Endothelial cell of umbilical vein (primary cell): ENCODE results near the gene MMP25. TPM values are rescaled to one million over a fixed set of nuclear protein-coding genes. Genes with fewer than 3 reads are reported as not detected.

Source experiments
- BruUV-seq: library from RNA; stranded (reverse); fragments of 400-500 nt; replicated peaks from 2 replicates; lab custom pipeline; 2021; lab: Mats Ljungman, UMichigan
- CTCF ChIA-PET: fragments of 300-600, 350-600 bp; sonication (Branson Sonifier 250); formaldehyde crosslinking; loops from one replicate; lab custom pipeline; 2021; ENCODE audit warnings: antibody characterized with exemption, inconsistent platforms; lab: Charles Lee
- POLR2A ChIA-PET: fragments of 300-600, 350-600 bp; sonication (Branson Sonifier 250); formaldehyde crosslinking; loops from one replicate; lab custom pipeline; 2021; ENCODE audit warnings: antibody characterized with exemption, inconsistent platforms; lab: Charles Lee
- DNase-seq: peaks from one replicate; pipeline ENCODE4 v3.0.0-alpha.2; 2011; ENCODE audit warnings: low read depth, low spot score
- FAIRE-seq: peaks from 2 replicates; lab custom pipeline; 2011; peaks lifted over from hg19 to GRCh38; lab: Jason Lieb, UNC
- H2AFZ ChIP-seq: 2 replicates; pipeline ENCODE4 v1.6.0; 2012; ENCODE audit warnings: low read depth, low read length, control low read depth, inconsistent platforms
- H3K27ac ChIP-seq: 2 replicates; pipeline ENCODE4 v1.5.1; 2011; ENCODE audit warnings: low read depth, mild to moderate bottlenecking, control low read depth, low read length, moderate library complexity; ENCODE audit not compliant: insufficient read depth
- H3K27me3 ChIP-seq, 2 experiments: 2 replicates each; pipeline versions ENCODE4 v1.6.0 to v1.6.1; 2011; ENCODE audit warnings: low read length in 2 of 2, mixed read lengths in 1 of 2; ENCODE audit not compliant: control insufficient read depth in 2 of 2, insufficient read depth in 2 of 2
- H3K36me3 ChIP-seq, 2 experiments: 2 replicates in 1 of 2; 3 replicates in 1 of 2; pipeline ENCODE4 v1.5.1; 2011; ENCODE audit warnings: low read length in 2 of 2, mild to moderate bottlenecking in 1 of 2, moderate library complexity in 1 of 2; ENCODE audit not compliant: control insufficient read depth in 2 of 2, insufficient read depth in 2 of 2; ENCODE audit errors: extremely low read depth in 1 of 2
- H3K4me1 ChIP-seq: 3 replicates; pipeline ENCODE4 v1.5.1; 2011; ENCODE audit warnings: mild to moderate bottlenecking, low read length; ENCODE audit not compliant: control insufficient read depth, insufficient read depth; ENCODE audit errors: extremely low read depth
- H3K4me2 ChIP-seq: 2 replicates; pipeline ENCODE4 v1.6.1; 2011; ENCODE audit warnings: low read length, control low read depth, mixed read lengths; ENCODE audit not compliant: insufficient read depth
- H3K4me3 ChIP-seq, 3 experiments: fragments of 200-600 bp in 1 of 3; sonication (generic), shearing (Covaris generic) in 1 of 3; replicated peaks in 1 of 3; 2 replicates each; pipeline ENCODE4 v1.5.1; 2011 to 2016; ENCODE audit warnings: control low read depth in 3 of 3, low read length in 3 of 3, mild to moderate bottlenecking in 2 of 3, inconsistent platforms in 1 of 3, low read depth in 1 of 3, moderate library complexity in 1 of 3; ENCODE audit not compliant: insufficient read depth in 1 of 3
- H3K79me2 ChIP-seq: 2 replicates; pipeline ENCODE4 v1.6.0; 2012; ENCODE audit warnings: low read length, inconsistent platforms; ENCODE audit not compliant: control insufficient read depth, insufficient read depth
- H3K9ac ChIP-seq: replicated peaks from 2 replicates; pipeline ENCODE3; 2011; ENCODE audit warnings: low read length, control low read depth; ENCODE audit not compliant: insufficient read depth; ENCODE audit errors: extremely low read depth
- H3K9me1 ChIP-seq: replicated peaks from 3 replicates; pipeline ENCODE4 v1.6.0; 2011; ENCODE audit warnings: mild to moderate bottlenecking, low read length; ENCODE audit not compliant: control insufficient read depth, insufficient read depth; ENCODE audit errors: extremely low read depth
- H3K9me3 ChIP-seq: replicated peaks from 2 replicates; pipeline ENCODE4 v1.5.1; 2012; ENCODE audit warnings: low read length, inconsistent platforms; ENCODE audit not compliant: control insufficient read depth, insufficient read depth
- H4K20me1 ChIP-seq: replicated peaks from 2 replicates; pipeline ENCODE3; 2011; ENCODE audit warnings: mild to moderate bottlenecking, low read length; ENCODE audit not compliant: control insufficient read depth, insufficient read depth; ENCODE audit errors: extremely low read depth
- CTCF ChIP-seq, 2 donors: IDR thresholded peaks; 1 replicate in 1 of 2; 2 replicates in 1 of 2; pipeline ENCODE4 v1.5.1; 2011; ENCODE audit warnings: low read length in 2 of 2, mild to moderate bottlenecking in 2 of 2, moderate library complexity in 2 of 2, control low read depth in 1 of 2, inconsistent platforms in 1 of 2, low read depth in 1 of 2; ENCODE audit not compliant: insufficient read depth in 1 of 2; ENCODE audit errors: extremely low read depth in 1 of 2
- EZH2 ChIP-seq: IDR thresholded peaks from 2 replicates; pipeline ENCODE4 v1.6.1; 2012; ENCODE audit warnings: borderline replicate concordance, low read depth, mild to moderate bottlenecking, moderate library complexity, low read length, inconsistent platforms; ENCODE audit not compliant: severe bottlenecking
- FOS ChIP-seq: IDR thresholded peaks from 2 replicates; pipeline ENCODE4 v1.6.1; 2011; ENCODE audit warnings: mild to moderate bottlenecking, low read length, moderate library complexity, borderline replicate concordance; ENCODE audit not compliant: insufficient read depth
- GATA2 ChIP-seq: IDR thresholded peaks from 2 replicates; pipeline ENCODE4 v1.7.0; 2011; ENCODE audit warnings: low read depth, mild to moderate bottlenecking, moderate library complexity, mixed read lengths, low read length; ENCODE audit not compliant: insufficient read length, insufficient read depth
- JUN ChIP-seq: IDR thresholded peaks from 2 replicates; pipeline ENCODE4 v1.6.1; 2011; ENCODE audit warnings: borderline replicate concordance, low read depth; ENCODE audit not compliant: insufficient read length, insufficient read depth
- MYC ChIP-seq: IDR thresholded peaks from one replicate; pipeline ENCODE4 v1.6.1; 2011; ENCODE audit warnings: mild to moderate bottlenecking, low read depth, low read length
- POLR2A ChIP-seq: IDR thresholded peaks from 2 replicates; pipeline ENCODE4 v1.6.1; 2012; ENCODE audit warnings: low read depth, mild to moderate bottlenecking, control low read depth, low read length
- POLR2AphosphoS5 ChIP-seq: IDR thresholded peaks from 2 replicates; pipeline ENCODE4 v1.6.1; 2012; ENCODE audit warnings: low read depth, mild to moderate bottlenecking, control low read depth, low read length, moderate library complexity; ENCODE audit not compliant: insufficient read depth
- dilution Hi-C: fragments of 300-500 bp; cut with MboI; formaldehyde crosslinking; loops from one replicate; pipeline ENCODE4 v1.15.0; 2019; ENCODE audit warnings: low sequenced_read_pairs; ENCODE audit not compliant: extremely low pct_ligation_motif_present
- intact Hi-C: fragments of 100-400 bp; cut with micrococcal nuclease; formaldehyde crosslinking; loops from one replicate; pipeline ENCODE4 v1.10.0; 2022
- polyA plus RNA-seq, 4 experiments: library from polyadenylated mRNA; depleted of rRNA in 3 of 4; stranded (reverse) in 3 of 4; unstranded in 1 of 4; fragments of >200 nt; gene quantifications; 2 replicates each; pipeline versions ENCODE4 v1.2.1 to v1.2.3, GENCODE V29; 2011 to 2012; ENCODE audit warnings: missing spikeins in 1 of 4
- total RNA-seq: library from RNA; stranded (reverse); gene quantifications from 2 replicates; pipeline ENCODE4 v1.2.3, GENCODE V29; 2021
- TF ChIP-seq, protein P1 (sequence below): IDR thresholded peaks from 2 replicates; pipeline ENCODE4 v1.6.1; 2011; ENCODE audit not compliant: insufficient read depth, insufficient read length

The MMP25 gene
- total and polyA plus RNA-seq, 2 donors (not counting 3 experiments of a cell fraction or from before 2014, with no cell fraction given), result 0.08 to 0.35 TPM

DNA sequence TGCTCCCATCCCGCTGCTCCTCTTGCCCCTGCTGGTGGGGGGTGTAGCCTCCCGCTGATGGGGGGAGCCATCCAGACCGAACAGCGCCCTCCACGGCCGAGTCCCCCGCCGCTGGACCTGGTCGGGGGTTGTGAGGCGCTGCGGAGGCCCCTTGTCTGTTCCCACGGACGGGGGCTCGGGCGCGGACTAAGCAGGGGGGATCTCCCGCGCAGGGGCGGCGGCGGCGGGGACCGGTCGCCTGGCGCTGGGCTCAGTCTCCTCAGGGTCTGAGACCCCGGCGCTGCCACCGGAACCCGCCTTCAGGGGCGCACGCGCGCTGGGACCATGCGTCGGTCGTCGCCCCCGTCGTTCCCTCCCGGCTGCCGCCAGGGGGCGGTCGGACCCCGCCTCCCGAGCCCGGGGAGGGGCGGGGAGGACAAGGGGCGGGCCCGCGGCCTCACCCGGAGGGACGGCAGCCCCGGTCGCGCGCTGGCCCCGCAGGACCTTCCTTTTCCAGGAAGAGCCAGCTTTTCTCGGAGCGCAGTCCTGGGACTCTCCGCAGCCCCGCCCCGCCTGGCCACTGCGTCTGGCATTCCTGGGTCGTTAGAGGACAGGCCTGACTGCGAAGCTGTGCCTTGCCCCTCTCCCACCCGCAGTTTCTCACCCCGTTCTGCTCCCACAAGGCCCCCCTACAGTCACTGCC, 12.8 kb downstream of the MMP25 start:
- Histone ChIP-seq H2AFZ (peak overlapping the region; percentile 82), H3K4me1 (peaks cover 9% of the 10 kb centered on the region), H3K27me3 (no peaks in the 10 kb centered on the region), H3K4me3 (peak overlapping the region; percentile 44 to 64 (median 59)), H3K27ac (peak overlapping the region; percentile 58), H3K36me3 (no peaks in the 10 kb centered on the region), H4K20me1 (no peaks in the 10 kb centered on the region), H3K9me3 (no peaks in the 10 kb centered on the region), H3K9ac (peak overlapping the region; percentile 73), H3K9me1 (no peaks in the 10 kb centered on the region), H3K4me2 (peak overlapping the region; percentile 71), H3K79me2 (no peaks in the 10 kb centered on the region)
- dilution Hi-C loops (no loop called here), intact Hi-C loops (loop anchor here (1.0 to 2.0 kb wide), 7 partner anchors 28 to 70 kb away; no protein-coding TSS in a partner anchor)
- peak; percentile 85 for DNase-seq
- POLR2A ChIA-PET, result interaction anchor here (0.6 to 2.1 kb wide), 2 partner anchors 11 to 71 kb away, joined by 3 to 5 read pairs; no protein-coding TSS in a partner anchor
- CTCF ChIA-PET, result interaction anchor here (0.6 to 2.9 kb wide), 34 partner anchors 17 to 113 kb away, joined by 3 to 113 read pairs (median 6); partner anchors contain the start of genes TNFRSF12A, ZNF205, ZNF213 and ZSCAN10
- peak; percentile 73 to 84 for TF ChIP-seq CTCF (IDR thresholded peaks at IDR 0.05; ENCODE audit: extremely low read depth in 1 of 2, insufficient read depth in 1 of 2, low read depth in 1 of 2, low read length in 2 of 2)
- TF ChIP-seq, protein P1, sequence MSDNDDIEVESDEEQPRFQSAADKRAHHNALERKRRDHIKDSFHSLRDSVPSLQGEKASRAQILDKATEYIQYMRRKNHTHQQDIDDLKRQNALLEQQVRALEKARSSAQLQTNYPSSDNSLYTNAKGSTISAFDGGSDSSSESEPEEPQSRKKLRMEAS, result no peak
- peak; percentile 76 for TF ChIP-seq POLR2A
- no peak for TF ChIP-seq MYC
- TF ChIP-seq EZH2, result no peak
- no peak for TF ChIP-seq GATA2
- peak; percentile 82 for TF ChIP-seq POLR2AphosphoS5
- TF ChIP-seq FOS, result no peak
- no peak for TF ChIP-seq JUN
- no TSS peak for BruUV-seq
- peak; percentile 93 for FAIRE-seq
